Measurements from ENCODE around the gene ADCY1.
"Not testable (repeated sequence)": the region's sequence is repeated elsewhere in the genome, so short reads cannot be mapped to it uniquely, and the experiment has no call there.

- not testable (repeated sequence) for TF ChIP-seq CTCF (conservative IDR thresholded peaks at IDR 0.05; ENCODE audit: low read depth, low read length); EZH2 (IDR thresholded peaks at IDR 0.05; ENCODE audit: borderline replicate concordance, low read depth, low read length, poor library complexity, severe bottlenecking)
These were observed 157.7 kb downstream of the ADCY1 start for GRCh38 chr7:45731692-45732443.

Measured in A673 (cell line).